HL-60 (cell line): ENCODE data around the gene USP1.

Experiments used
- DNase-seq, 2 experiments: peaks; one replicate each; pipeline ENCODE4 v3.0.0-alpha.2; 2010 to 2020; ENCODE audit warnings: low read depth in 1 of 2, low spot score in 1 of 2
- H3K27ac ChIP-seq: fragments of 250-450 bp; sonication (Bioruptor Pico); replicated peaks from 2 replicates; pipeline ENCODE4 v1.5.1; 2020; ENCODE audit warnings: mild to moderate bottlenecking, moderate library complexity
- H3K27me3 ChIP-seq: fragments of 250-450 bp; sonication (Bioruptor Pico); 2 replicates; pipeline ENCODE4 v1.5.1; 2021; ENCODE audit warnings: mild to moderate bottlenecking, moderate library complexity; ENCODE audit not compliant: insufficient read depth, poor library complexity, severe bottlenecking
- H3K4me3 ChIP-seq: replicated peaks from 2 replicates; pipeline ENCODE4 v1.5.1; 2011; ENCODE audit warnings: mild to moderate bottlenecking, control low read depth, low read length; ENCODE audit not compliant: insufficient read depth
- GABPA ChIP-seq: IDR thresholded peaks from 2 replicates; pipeline ENCODE4 v1.6.1; 2012; ENCODE audit warnings: low read depth
- POLR2AphosphoS5 ChIP-seq: IDR thresholded peaks from 2 replicates; pipeline ENCODE4 v1.6.1; 2012; ENCODE audit warnings: low read depth
- REST ChIP-seq: IDR thresholded peaks from 2 replicates; pipeline ENCODE4 v1.6.1; 2012; ENCODE audit warnings: low read depth; ENCODE audit not compliant: insufficient replicate concordance
- SPI1 ChIP-seq: IDR thresholded peaks from 2 replicates; pipeline ENCODE4 v1.6.1; 2012; ENCODE audit warnings: low read depth, mild to moderate bottlenecking, borderline replicate concordance
- TF ChIP-seq, protein P1 (sequence below): IDR thresholded peaks from one replicate; pipeline ENCODE4 v1.5.1; 2011; ENCODE audit warnings: low read length, control low read depth, inconsistent platforms; ENCODE audit not compliant: insufficient read depth

USP1 gene

GRCh38 chr1:62487956-62488355, 51.1 kb downstream of the USP1 start:
- H3K4me3 ChIP-seq, result no peak overlapping the region
- no peak overlapping the region for H3K27ac ChIP-seq
- TF ChIP-seq POLR2AphosphoS5, result no peak
- TF ChIP-seq SPI1, result no peak
- TF ChIP-seq GABPA, result no peak
- no peak for DNase-seq
- no peaks in the 10 kb centered on the region for H3K27me3 ChIP-seq

- Histone ChIP-seq H3K27me3 (no peaks in the 10 kb centered on the region), H3K4me3 (no peak overlapping the region), H3K27ac (no peak overlapping the region)
- DNase-seq, result no peak
- TF ChIP-seq SPI1 (no peak), GABPA (no peak)
Observed at GRCh38 chr1:62492521-62492920, 55.7 kb downstream of the USP1 start.

DNA sequence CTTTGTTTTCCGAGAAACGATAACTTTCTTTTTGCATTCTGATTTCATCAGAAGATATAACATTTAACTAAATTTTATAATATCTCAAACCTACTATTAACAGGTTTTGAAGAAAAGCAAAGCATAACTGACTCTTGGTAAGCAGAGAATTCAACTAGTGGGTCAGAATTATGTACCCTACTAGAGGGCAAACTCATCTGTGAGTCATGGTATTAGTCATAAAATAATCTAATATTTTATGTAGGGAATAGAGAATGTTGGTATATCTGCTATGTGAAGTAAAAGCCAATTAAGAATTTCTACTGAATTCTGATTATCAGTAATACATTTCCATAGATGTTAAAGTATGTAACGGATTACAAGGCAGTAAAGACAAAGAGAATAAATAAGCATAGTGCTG, 56.8 kb downstream of the USP1 start:
- Histone ChIP-seq H3K27ac (no peak overlapping the region), H3K4me3 (no peak overlapping the region), H3K27me3 (no peaks in the 10 kb centered on the region)
- DNase-seq, result no peak
- TF ChIP-seq GABPA (no peak), REST (no peak), SPI1 (no peak), POLR2AphosphoS5 (no peak)
- TF ChIP-seq, protein P1, sequence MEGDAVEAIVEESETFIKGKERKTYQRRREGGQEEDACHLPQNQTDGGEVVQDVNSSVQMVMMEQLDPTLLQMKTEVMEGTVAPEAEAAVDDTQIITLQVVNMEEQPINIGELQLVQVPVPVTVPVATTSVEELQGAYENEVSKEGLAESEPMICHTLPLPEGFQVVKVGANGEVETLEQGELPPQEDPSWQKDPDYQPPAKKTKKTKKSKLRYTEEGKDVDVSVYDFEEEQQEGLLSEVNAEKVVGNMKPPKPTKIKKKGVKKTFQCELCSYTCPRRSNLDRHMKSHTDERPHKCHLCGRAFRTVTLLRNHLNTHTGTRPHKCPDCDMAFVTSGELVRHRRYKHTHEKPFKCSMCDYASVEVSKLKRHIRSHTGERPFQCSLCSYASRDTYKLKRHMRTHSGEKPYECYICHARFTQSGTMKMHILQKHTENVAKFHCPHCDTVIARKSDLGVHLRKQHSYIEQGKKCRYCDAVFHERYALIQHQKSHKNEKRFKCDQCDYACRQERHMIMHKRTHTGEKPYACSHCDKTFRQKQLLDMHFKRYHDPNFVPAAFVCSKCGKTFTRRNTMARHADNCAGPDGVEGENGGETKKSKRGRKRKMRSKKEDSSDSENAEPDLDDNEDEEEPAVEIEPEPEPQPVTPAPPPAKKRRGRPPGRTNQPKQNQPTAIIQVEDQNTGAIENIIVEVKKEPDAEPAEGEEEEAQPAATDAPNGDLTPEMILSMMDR, result no peak

GRCh38 chr1:62494137-62494536, 57.3 kb downstream of the USP1 start:
- no peak overlapping the region for H3K27ac ChIP-seq
- H3K4me3 ChIP-seq, result no peak overlapping the region
- TF ChIP-seq SPI1 (no peak), POLR2AphosphoS5 (no peak), GABPA (no peak), REST (no peak)
- TF ChIP-seq, protein P1, result no peak
- no peak for DNase-seq
- H3K27me3 ChIP-seq, result no peaks in the 10 kb centered on the region

DNA sequence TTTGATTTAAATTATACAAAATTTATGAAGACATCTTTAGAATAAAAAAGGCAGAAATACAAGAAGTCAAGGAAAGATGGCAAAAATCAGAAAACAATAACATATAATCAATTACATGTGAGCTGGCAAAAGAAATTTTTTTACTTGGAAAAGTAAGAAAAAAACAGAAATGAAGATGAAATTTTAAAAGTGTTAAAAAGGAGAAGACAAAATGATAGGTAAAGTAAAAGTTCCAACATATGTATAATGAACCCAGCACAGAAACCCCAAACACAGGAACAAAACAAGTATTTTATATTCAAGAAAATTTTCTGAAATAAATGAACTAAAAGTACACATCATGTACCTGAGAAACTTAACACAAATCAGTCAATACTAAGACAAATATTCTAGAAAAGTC, 63.4 kb downstream of the USP1 start:
- no peak overlapping the region for H3K4me3 ChIP-seq
- TF ChIP-seq REST (no peak), SPI1 (no peak), POLR2AphosphoS5 (no peak), GABPA (no peak)
- TF ChIP-seq, protein P1, result no peak
- no peak for DNase-seq
- no peak overlapping the region for H3K27ac ChIP-seq
- no peaks in the 10 kb centered on the region for H3K27me3 ChIP-seq
